Measurements from ENCODE around the gene LEKR1.

DNA sequence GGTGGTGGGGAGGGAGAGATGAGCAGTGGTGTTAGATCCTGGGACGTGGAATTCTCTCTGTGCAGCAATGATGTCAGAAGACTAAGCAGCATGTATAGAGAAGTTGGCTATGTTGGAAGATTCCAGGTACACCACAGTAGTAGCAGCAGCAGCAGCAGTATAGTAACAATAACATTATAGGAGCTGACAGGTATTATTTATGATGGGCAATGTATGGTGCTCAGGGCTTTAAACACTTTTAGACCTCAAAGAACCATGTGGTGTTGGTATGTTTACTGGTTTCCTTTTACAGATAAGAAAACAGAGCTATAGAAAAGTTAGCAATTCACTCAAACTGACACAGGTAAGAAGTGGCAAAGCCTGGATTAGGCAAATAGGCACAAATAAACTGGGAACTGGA is 229.9 kb downstream of the LEKR1 start:
- TF ChIP-seq, protein P1, sequence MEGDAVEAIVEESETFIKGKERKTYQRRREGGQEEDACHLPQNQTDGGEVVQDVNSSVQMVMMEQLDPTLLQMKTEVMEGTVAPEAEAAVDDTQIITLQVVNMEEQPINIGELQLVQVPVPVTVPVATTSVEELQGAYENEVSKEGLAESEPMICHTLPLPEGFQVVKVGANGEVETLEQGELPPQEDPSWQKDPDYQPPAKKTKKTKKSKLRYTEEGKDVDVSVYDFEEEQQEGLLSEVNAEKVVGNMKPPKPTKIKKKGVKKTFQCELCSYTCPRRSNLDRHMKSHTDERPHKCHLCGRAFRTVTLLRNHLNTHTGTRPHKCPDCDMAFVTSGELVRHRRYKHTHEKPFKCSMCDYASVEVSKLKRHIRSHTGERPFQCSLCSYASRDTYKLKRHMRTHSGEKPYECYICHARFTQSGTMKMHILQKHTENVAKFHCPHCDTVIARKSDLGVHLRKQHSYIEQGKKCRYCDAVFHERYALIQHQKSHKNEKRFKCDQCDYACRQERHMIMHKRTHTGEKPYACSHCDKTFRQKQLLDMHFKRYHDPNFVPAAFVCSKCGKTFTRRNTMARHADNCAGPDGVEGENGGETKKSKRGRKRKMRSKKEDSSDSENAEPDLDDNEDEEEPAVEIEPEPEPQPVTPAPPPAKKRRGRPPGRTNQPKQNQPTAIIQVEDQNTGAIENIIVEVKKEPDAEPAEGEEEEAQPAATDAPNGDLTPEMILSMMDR (conservative IDR thresholded peaks at IDR 0.05; ENCODE audit: low read depth, low read length): no peak
- no peak for TF ChIP-seq EZH2 (IDR thresholded peaks at IDR 0.05; ENCODE audit: borderline replicate concordance, low read depth, low read length, poor library complexity, severe bottlenecking)

All from A673 (cell line).